Liver (tissue), 9 donors: ENCODE results near the gene TRDMT1. TPM values are rescaled to one million over a fixed set of nuclear protein-coding genes. Genes with fewer than 3 reads are reported as not detected.

Source experiments
- DNase-seq: peaks from one replicate; pipeline ENCODE4 v3.0.0-alpha.2; 2017; ENCODE audit warnings: low spot score
- H3K27ac ChIP-seq, 2 donors: one replicate each; pipeline ENCODE4 v1.7.0; 2013; ENCODE audit warnings: inconsistent platforms in 2 of 2, low read length in 2 of 2, control low read depth in 1 of 2, low read depth in 1 of 2, mild to moderate bottlenecking in 1 of 2
- H3K27me3 ChIP-seq, 4 donors: one replicate each; pipeline versions ENCODE4 v1.6.1 to v1.7.0; 2013; ENCODE audit warnings: low read length in 3 of 4, inconsistent platforms in 1 of 4, mild to moderate bottlenecking in 1 of 4, moderate library complexity in 1 of 4; ENCODE audit not compliant: control insufficient read depth in 4 of 4, insufficient read depth in 4 of 4
- H3K36me3 ChIP-seq, 4 donors: one replicate each; pipeline versions ENCODE4 v1.6.1 to v1.7.0; 2013; ENCODE audit warnings: low read length in 3 of 4, mild to moderate bottlenecking in 3 of 4, low read depth in 1 of 4, moderate library complexity in 1 of 4; ENCODE audit not compliant: control insufficient read depth in 4 of 4, insufficient read depth in 3 of 4
- H3K4me1 ChIP-seq, 4 donors: one replicate each; pipeline versions ENCODE4 v1.6.1 to v1.7.0; 2013; ENCODE audit warnings: low read length in 3 of 4, mild to moderate bottlenecking in 3 of 4, moderate library complexity in 1 of 4; ENCODE audit not compliant: control insufficient read depth in 4 of 4, insufficient read depth in 4 of 4
- H3K4me3 ChIP-seq, 3 donors: one replicate each; pipeline versions ENCODE4 v1.6.1 to v1.7.0; 2013; ENCODE audit warnings: low read length in 3 of 3, control low read depth in 1 of 3, low read depth in 1 of 3, mild to moderate bottlenecking in 1 of 3
- H3K9ac ChIP-seq, 2 donors: one replicate each; pipeline ENCODE4 v1.7.0; 2013; ENCODE audit warnings: low read length in 2 of 2, mild to moderate bottlenecking in 2 of 2, moderate library complexity in 2 of 2, control low read depth in 1 of 2, low read depth in 1 of 2
- H3K9me3 ChIP-seq, 4 donors: one replicate each; pipeline versions ENCODE4 v1.6.1 to v1.7.0; 2013; ENCODE audit warnings: low read length in 3 of 4; ENCODE audit not compliant: control insufficient read depth in 4 of 4
- EGR1 ChIP-seq, 2 donors: IDR thresholded peaks; 2 replicates each; pipeline ENCODE4 v1.6.1; 2016 to 2018; ENCODE audit warnings: antibody characterized with exemption in 2 of 2, low read depth in 2 of 2
- FOXA2 ChIP-seq: IDR thresholded peaks from 2 replicates; pipeline ENCODE4 v1.6.1; 2016; ENCODE audit warnings: antibody characterized with exemption
- GABPA ChIP-seq, 2 donors: IDR thresholded peaks in 1 of 2; conservative IDR thresholded peaks in 1 of 2; 2 replicates each; pipeline ENCODE4 v1.6.1; 2016; ENCODE audit warnings: antibody characterized with exemption in 2 of 2, mild to moderate bottlenecking in 1 of 2, moderate library complexity in 1 of 2
- HNF4A ChIP-seq, 2 donors: conservative IDR thresholded peaks; 2 replicates each; pipeline ENCODE4 v1.6.1; 2016; ENCODE audit warnings: antibody characterized with exemption in 2 of 2, mild to moderate bottlenecking in 2 of 2
- HNF4G ChIP-seq: IDR thresholded peaks from 2 replicates; pipeline ENCODE4 v1.6.1; 2016; ENCODE audit warnings: antibody characterized with exemption
- JUND ChIP-seq, 2 donors: IDR thresholded peaks; 2 replicates each; pipeline ENCODE4 v1.6.1; 2016; ENCODE audit warnings: antibody characterized with exemption in 2 of 2
- NR2F2 ChIP-seq: IDR thresholded peaks from 2 replicates; pipeline ENCODE4 v1.6.1; 2016; ENCODE audit warnings: antibody characterized with exemption
- RAD21 ChIP-seq, 2 donors: IDR thresholded peaks; 2 replicates each; pipeline ENCODE4 v1.6.1; 2016; ENCODE audit warnings: antibody characterized with exemption in 2 of 2, mild to moderate bottlenecking in 2 of 2
- RXRA ChIP-seq, 2 donors: IDR thresholded peaks; 2 replicates each; pipeline ENCODE4 v1.6.1; 2017 to 2018; ENCODE audit warnings: antibody characterized with exemption in 2 of 2, mild to moderate bottlenecking in 1 of 2
- TAF1 ChIP-seq: conservative IDR thresholded peaks from 2 replicates; pipeline ENCODE4 v1.6.1; 2016; ENCODE audit warnings: antibody characterized with exemption, mild to moderate bottlenecking
- WGBS: extraction: QIAGEN DNeasy Blood & Tissue Kit; methylation state at CpG from one replicate; pipeline ENCODE4 v1.1.7; 2013; 5-methylcytosine and 5-hydroxymethylcytosine counted together
- polyA plus RNA-seq, 2 donors: library from polyadenylated mRNA; stranded (reverse) in 1 of 2; unstranded in 1 of 2; fragments of 200-250 nt in 1 of 2; fragments of >200 nt in 1 of 2; fragmentation: Nextera tagmentation in 1 of 2; extraction: Ambion mirVana in 1 of 2; gene quantifications; one replicate each; pipeline versions ENCODE4 v1.2.1 to v1.2.3, GENCODE V29; 2013 to 2015
- total RNA-seq, 2 donors: library from RNA; depleted of rRNA; stranded (reverse); fragments of >200 nt; gene quantifications; one replicate each; pipeline ENCODE4 v1.2.3, GENCODE V29; 2014
- TF ChIP-seq, protein P1 (sequence below): IDR thresholded peaks from 2 replicates; pipeline ENCODE4 v1.6.1; 2016; ENCODE audit warnings: antibody characterized with exemption
- TF ChIP-seq, protein P2 (sequence below): IDR thresholded peaks from 2 replicates; pipeline ENCODE4 v1.6.1; 2016; ENCODE audit warnings: antibody characterized with exemption
- TF ChIP-seq, protein P3 (sequence below): fragments of 150-350 bp; IDR thresholded peaks from 2 replicates; pipeline ENCODE4 v1.5.1; 2017; ENCODE audit warnings: improper control_type of control experiment, low read depth, low read length; ENCODE audit not compliant: missing input control
- TF ChIP-seq, protein P4 (sequence below): IDR thresholded peaks from 2 replicates; pipeline ENCODE4 v1.6.1; 2016; ENCODE audit warnings: antibody characterized with exemption, mild to moderate bottlenecking
- donor health status: healthy.
- donor health status: healthy.
- donor health status: healthy.
- donor health status: healthy.
- donor health status: healthy.

The TRDMT1 gene
- total and polyA plus RNA-seq, 4 donors, result 0.38 to 2.4 (median 1.1) TPM

DNA sequence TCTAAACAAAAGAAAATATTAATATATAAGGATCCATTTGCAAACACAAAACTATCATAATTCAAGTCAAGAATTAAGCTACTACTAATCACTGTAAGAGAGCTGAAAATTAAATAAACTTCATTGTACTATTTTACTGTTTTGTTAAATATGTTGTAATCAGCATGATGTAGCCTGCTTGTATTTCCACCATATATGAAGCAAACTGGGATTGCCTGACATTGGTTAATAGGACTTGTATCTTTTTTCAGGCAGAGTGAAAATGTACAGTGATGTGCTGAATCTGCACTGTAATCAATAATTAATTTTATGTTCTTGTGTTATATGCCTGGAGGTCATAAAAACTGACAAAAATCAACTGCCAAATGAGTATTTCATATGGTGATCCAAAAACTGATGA is 25.4 kb downstream of the TRDMT1 start:
- Histone ChIP-seq H3K36me3 (no peaks in the 10 kb centered on the region), H3K4me3 (no peak overlapping the region), H3K27ac (no peak overlapping the region), H3K4me1 (no peaks in the 10 kb centered on the region), H3K27me3 (no peaks in the 10 kb centered on the region), H3K9me3 (no peaks in the 10 kb centered on the region), H3K9ac (no peak overlapping the region)
- TF ChIP-seq TAF1, result no peak
- TF ChIP-seq, protein P1, sequence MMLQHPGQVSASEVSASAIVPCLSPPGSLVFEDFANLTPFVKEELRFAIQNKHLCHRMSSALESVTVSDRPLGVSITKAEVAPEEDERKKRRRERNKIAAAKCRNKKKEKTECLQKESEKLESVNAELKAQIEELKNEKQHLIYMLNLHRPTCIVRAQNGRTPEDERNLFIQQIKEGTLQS, result no peak
- TF ChIP-seq, protein P2, sequence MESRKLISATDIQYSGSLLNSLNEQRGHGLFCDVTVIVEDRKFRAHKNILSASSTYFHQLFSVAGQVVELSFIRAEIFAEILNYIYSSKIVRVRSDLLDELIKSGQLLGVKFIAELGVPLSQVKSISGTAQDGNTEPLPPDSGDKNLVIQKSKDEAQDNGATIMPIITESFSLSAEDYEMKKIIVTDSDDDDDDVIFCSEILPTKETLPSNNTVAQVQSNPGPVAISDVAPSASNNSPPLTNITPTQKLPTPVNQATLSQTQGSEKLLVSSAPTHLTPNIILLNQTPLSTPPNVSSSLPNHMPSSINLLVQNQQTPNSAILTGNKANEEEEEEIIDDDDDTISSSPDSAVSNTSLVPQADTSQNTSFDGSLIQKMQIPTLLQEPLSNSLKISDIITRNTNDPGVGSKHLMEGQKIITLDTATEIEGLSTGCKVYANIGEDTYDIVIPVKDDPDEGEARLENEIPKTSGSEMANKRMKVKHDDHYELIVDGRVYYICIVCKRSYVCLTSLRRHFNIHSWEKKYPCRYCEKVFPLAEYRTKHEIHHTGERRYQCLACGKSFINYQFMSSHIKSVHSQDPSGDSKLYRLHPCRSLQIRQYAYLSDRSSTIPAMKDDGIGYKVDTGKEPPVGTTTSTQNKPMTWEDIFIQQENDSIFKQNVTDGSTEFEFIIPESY, result no peak
- TF ChIP-seq HNF4G, result no peak
- no peak for DNase-seq

DNA sequence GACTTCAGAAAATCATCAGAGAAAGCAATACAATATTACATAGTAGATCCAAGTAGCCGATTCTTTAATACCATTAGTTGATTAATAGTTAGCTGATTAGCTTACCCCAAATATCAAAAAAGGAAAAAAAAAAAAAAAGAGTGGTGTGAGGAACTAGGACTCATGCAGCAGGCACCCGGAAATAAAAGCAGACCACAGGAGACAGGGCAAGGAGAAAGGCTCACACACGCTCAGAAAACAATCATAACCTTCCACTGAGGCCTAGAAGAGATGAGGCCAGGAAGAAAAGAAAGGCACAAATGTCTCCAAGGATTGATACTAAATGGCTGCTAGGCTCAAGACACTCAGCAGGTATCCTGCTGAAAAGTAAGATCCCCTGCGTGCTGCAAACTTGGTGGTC is 25.9 kb downstream of the TRDMT1 start:
- no peaks in the 10 kb centered on the region for H3K36me3 ChIP-seq
- no peaks in the 10 kb centered on the region for H3K9me3 ChIP-seq
- DNase-seq, result no peak
- no peaks in the 10 kb centered on the region for H3K27me3 ChIP-seq
- no peak overlapping the region for H3K4me3 ChIP-seq
- 84% methylated on average over 4 of the region's 4 CpGs for WGBS
- no peaks in the 10 kb centered on the region for H3K4me1 ChIP-seq
- no peak overlapping the region for H3K9ac ChIP-seq
- H3K27ac ChIP-seq, result no peak overlapping the region
- TF ChIP-seq JUND (IDR thresholded peaks at IDR 0.05) (no peak), RXRA (IDR thresholded peaks at IDR 0.05) (no peak), HNF4A (conservative IDR thresholded peaks at IDR 0.05) (no peak), FOXA2 (no peak), NR2F2 (no peak), RAD21 (IDR thresholded peaks at IDR 0.05) (no peak), GABPA (IDR thresholded peaks at IDR 0.05 in 1 of 2, conservative IDR thresholded peaks at IDR 0.05 in 1 of 2) (no peak), EGR1 (IDR thresholded peaks at IDR 0.05; ENCODE audit: low read depth in 2 of 2) (no peak)
- TF ChIP-seq, protein P3, sequence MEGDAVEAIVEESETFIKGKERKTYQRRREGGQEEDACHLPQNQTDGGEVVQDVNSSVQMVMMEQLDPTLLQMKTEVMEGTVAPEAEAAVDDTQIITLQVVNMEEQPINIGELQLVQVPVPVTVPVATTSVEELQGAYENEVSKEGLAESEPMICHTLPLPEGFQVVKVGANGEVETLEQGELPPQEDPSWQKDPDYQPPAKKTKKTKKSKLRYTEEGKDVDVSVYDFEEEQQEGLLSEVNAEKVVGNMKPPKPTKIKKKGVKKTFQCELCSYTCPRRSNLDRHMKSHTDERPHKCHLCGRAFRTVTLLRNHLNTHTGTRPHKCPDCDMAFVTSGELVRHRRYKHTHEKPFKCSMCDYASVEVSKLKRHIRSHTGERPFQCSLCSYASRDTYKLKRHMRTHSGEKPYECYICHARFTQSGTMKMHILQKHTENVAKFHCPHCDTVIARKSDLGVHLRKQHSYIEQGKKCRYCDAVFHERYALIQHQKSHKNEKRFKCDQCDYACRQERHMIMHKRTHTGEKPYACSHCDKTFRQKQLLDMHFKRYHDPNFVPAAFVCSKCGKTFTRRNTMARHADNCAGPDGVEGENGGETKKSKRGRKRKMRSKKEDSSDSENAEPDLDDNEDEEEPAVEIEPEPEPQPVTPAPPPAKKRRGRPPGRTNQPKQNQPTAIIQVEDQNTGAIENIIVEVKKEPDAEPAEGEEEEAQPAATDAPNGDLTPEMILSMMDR, result no peak
- TF ChIP-seq, protein P4, sequence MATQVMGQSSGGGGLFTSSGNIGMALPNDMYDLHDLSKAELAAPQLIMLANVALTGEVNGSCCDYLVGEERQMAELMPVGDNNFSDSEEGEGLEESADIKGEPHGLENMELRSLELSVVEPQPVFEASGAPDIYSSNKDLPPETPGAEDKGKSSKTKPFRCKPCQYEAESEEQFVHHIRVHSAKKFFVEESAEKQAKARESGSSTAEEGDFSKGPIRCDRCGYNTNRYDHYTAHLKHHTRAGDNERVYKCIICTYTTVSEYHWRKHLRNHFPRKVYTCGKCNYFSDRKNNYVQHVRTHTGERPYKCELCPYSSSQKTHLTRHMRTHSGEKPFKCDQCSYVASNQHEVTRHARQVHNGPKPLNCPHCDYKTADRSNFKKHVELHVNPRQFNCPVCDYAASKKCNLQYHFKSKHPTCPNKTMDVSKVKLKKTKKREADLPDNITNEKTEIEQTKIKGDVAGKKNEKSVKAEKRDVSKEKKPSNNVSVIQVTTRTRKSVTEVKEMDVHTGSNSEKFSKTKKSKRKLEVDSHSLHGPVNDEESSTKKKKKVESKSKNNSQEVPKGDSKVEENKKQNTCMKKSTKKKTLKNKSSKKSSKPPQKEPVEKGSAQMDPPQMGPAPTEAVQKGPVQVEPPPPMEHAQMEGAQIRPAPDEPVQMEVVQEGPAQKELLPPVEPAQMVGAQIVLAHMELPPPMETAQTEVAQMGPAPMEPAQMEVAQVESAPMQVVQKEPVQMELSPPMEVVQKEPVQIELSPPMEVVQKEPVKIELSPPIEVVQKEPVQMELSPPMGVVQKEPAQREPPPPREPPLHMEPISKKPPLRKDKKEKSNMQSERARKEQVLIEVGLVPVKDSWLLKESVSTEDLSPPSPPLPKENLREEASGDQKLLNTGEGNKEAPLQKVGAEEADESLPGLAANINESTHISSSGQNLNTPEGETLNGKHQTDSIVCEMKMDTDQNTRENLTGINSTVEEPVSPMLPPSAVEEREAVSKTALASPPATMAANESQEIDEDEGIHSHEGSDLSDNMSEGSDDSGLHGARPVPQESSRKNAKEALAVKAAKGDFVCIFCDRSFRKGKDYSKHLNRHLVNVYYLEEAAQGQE, result no peak
